ENCODE measurements around the gene NEXMIF. TPM values are rescaled to one million over a fixed set of nuclear protein-coding genes. Genes with fewer than 3 reads are reported as not detected.
"Not testable (repeated sequence)": the region's sequence is repeated elsewhere in the genome, so short reads cannot be mapped to it uniquely, and the experiment has no call there.

Gene NEXMIF
- total RNA-seq (ENCODE audit: low replicate concordance): not detected in 2 replicates

GRCh38 chrX:74925225-74926088 is at the start of gene NEXMIF:
Gene NEXMIF (minus strand): TSS chrX:74925452.
- peak; percentile 12 for TF ChIP-seq CTCF (IDR thresholded peaks at IDR 0.05; ENCODE audit: insufficient read depth, low read length)
- H3K4me3 ChIP-seq (ENCODE audit: low read depth, low read length): peak within 1 kb of the TSS; percentile 37
- no peak for DNase-seq (ENCODE audit: low read depth)

DNA sequence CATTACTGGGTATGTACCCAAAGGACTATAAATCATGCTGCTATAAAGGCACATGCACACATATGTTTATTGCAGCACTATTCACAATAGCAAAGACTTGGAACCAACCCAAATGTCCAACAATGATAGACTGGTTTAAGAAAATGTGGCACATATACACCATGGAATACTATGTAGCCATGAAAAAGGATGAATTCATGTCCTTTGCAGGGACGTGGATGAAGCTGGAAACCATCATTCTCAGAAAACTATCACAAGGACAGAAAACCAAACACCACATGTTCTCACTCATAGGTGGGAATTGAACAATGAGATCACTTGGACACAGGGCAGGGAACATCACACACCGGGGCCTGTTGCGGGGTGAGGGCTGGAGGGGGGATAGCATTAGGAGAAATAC is 36.7 kb upstream of the NEXMIF start:
- DNase-seq (ENCODE audit: low read depth); H3K4me3 ChIP-seq (ENCODE audit: low read depth, low read length): not testable (repeated sequence)

GRCh38 chrX:74949717-74950116 is 24.5 kb upstream of the NEXMIF start:
- H3K4me3 ChIP-seq (ENCODE audit: low read depth, low read length): no peak overlapping the region
- TF ChIP-seq CTCF (IDR thresholded peaks at IDR 0.05; ENCODE audit: insufficient read depth, low read length): no peak
- no peak for DNase-seq (ENCODE audit: low read depth)

DNA sequence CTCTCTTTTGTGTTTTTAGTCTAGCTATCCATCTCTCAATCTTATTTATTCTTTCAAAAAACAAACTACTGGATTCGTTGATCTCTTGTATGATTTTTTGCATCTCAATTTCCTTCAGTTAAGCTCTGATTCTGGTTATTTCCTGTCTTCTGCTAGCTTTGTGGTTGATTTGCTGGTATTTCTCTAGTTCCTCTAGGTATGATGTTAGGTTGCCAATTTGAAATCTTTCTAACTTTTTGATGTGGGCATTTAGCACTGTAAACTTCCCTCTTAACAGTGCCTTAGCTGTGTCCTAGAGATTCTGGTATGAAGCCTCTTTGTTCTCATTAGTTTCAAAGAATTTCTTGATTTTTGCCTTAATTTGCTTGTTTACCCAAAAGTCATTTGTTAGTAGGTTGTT is 15.2 kb upstream of the NEXMIF start:
- H3K4me3 ChIP-seq (ENCODE audit: low read depth, low read length): no peak overlapping the region
- DNase-seq (ENCODE audit: low read depth): no peak
- no peak for TF ChIP-seq CTCF (IDR thresholded peaks at IDR 0.05; ENCODE audit: insufficient read depth, low read length)

GRCh38 chrX:74931214-74931613 is 6.0 kb upstream of the NEXMIF start:
- no peak for DNase-seq (ENCODE audit: low read depth)
- no peak for TF ChIP-seq CTCF (IDR thresholded peaks at IDR 0.05; ENCODE audit: insufficient read depth, low read length)
- H3K4me3 ChIP-seq (ENCODE audit: low read depth, low read length): no peak overlapping the region

DNA sequence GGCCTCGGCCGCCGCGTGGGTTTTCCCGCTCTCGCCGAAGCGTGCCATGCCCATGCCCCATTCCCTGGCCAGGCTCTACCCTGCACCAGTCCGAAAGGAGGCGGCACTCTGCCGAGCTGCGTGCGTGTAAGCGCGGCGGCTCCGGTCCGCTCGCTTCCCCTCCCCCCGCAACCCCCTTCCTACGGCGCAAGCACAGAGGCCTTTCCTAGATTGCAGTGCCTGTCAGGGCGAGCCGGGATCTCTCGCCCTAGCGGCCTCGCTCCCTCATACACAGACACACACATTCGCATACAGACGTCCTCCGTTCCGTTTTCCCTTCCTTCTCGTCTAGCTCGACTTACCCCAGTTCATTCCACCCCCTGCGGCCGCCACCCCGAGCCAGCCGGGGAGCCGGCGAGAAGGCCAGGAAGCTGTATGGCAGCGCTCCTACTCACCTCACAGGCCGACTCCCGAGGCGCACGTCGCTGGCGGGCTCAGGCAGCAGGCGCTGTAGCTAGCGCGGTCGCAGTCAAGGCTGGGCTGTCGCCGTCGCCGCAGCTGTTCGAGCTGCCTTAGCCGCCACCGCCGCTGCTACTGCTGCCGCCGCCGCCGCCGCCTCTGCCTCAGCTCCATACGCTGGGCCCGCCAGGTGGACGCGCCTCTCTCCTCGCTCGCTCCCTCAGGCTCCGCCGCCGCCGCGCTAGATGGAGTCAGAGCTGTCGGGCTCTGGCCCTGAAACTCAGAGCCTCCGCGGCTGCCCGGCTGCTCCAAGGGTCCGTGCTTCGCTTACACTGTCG is 615 bp downstream of the NEXMIF start:
- H3K4me3 ChIP-seq (ENCODE audit: low read depth, low read length): peak overlapping the region; percentile 37
- no peak for DNase-seq (ENCODE audit: low read depth)
- TF ChIP-seq CTCF (IDR thresholded peaks at IDR 0.05; ENCODE audit: insufficient read depth, low read length): no peak

- DNase-seq (ENCODE audit: low read depth): no peak
- H3K4me3 ChIP-seq (ENCODE audit: low read depth, low read length): no peak overlapping the region
Measured at GRCh38 chrX:74923942-74924448, 1.3 kb downstream of the NEXMIF start.

More at GRCh38 chrX:74923942-74924448, 1.3 kb downstream of the NEXMIF start:
- TF ChIP-seq CTCF (IDR thresholded peaks at IDR 0.05; ENCODE audit: insufficient read depth, low read length): no peak

All from fibroblast of the aortic adventitia (primary cell).